Activated CD8-positive, alpha-beta T cell treated with anti-CD3 and anti-CD28 coated beads for 36 hours (primary cell): Measurements from ENCODE around the gene USP36. TPM values are rescaled to one million over a fixed set of nuclear protein-coding genes. Genes with fewer than 3 reads are reported as not detected.

Experiments
- ATAC-seq: fragments of 200-7000 bp; cut with Tn5 transposase; one replicate; pipeline ENCODE4 v1.10.0; 2021; ENCODE audit warnings: mild to moderate bottlenecking, moderate library complexity
- CTCF ChIA-PET: fragments of 350-600 bp; sonication (Branson Sonifier 250); formaldehyde crosslinking; loops from one replicate; lab custom pipeline; 2021; ENCODE audit warnings: antibody characterized with exemption; lab: Charles Lee
- POLR2A ChIA-PET: fragments of 350-600 bp; sonication (Branson Sonifier 250); formaldehyde crosslinking; loops from one replicate; lab custom pipeline; 2021; ENCODE audit warnings: antibody characterized with exemption; lab: Charles Lee
- DNase-seq: peaks from one replicate; pipeline ENCODE4 v3.0.0-alpha.2; 2020
- H3K27ac Mint-ChIP-seq: one replicate; pipeline ENCODE4 v1.8.0; 2021; ENCODE audit warnings: mild to moderate bottlenecking, mixed read lengths
- H3K27me3 Mint-ChIP-seq: one replicate; pipeline ENCODE4 v1.8.0; 2021; ENCODE audit warnings: mixed read lengths
- H3K36me3 Mint-ChIP-seq: one replicate; pipeline ENCODE4 v1.8.0; 2021; ENCODE audit warnings: low read depth, mixed read lengths
- H3K4me1 Mint-ChIP-seq: one replicate; pipeline ENCODE4 v1.8.0; 2021; ENCODE audit warnings: low read depth, mixed read lengths
- H3K4me3 Mint-ChIP-seq: one replicate; pipeline ENCODE4 v1.8.0; 2021; ENCODE audit warnings: mild to moderate bottlenecking, moderate library complexity, mixed read lengths
- H3K9me3 Mint-ChIP-seq: one replicate; pipeline ENCODE4 v1.8.0; 2021; ENCODE audit warnings: mixed read lengths
- intact Hi-C: fragments of 100-400 bp; cut with micrococcal nuclease; formaldehyde crosslinking; loops from one replicate; pipeline ENCODE4 v1.10.0; 2022
- total RNA-seq, 2 experiments: library from RNA; stranded (reverse); gene quantifications; one replicate each; pipeline ENCODE4 v1.2.3, GENCODE V29; 2021
- TF ChIP-seq, protein P1 (sequence below): fragments of 200-600 bp; IDR thresholded peaks from one replicate; pipeline ENCODE4 v1.8.0; 2022; ENCODE audit warnings: antibody characterized with exemption, mild to moderate bottlenecking

The USP36 gene
- total RNA-seq, 2 experiments from 2014 or later = 86.3 to 93.2 TPM

- Mint-ChIP-seq H3K36me3 (peaks cover 82% of the 10 kb centered on the region), H3K27ac (peak overlapping the region; percentile 90), H3K4me1 (peaks cover 58% of the 10 kb centered on the region), H3K27me3 (no peaks in the 10 kb centered on the region), H3K9me3 (no peaks in the 10 kb centered on the region), H3K4me3 (no peak overlapping the region)
- TF ChIP-seq, protein P1, sequence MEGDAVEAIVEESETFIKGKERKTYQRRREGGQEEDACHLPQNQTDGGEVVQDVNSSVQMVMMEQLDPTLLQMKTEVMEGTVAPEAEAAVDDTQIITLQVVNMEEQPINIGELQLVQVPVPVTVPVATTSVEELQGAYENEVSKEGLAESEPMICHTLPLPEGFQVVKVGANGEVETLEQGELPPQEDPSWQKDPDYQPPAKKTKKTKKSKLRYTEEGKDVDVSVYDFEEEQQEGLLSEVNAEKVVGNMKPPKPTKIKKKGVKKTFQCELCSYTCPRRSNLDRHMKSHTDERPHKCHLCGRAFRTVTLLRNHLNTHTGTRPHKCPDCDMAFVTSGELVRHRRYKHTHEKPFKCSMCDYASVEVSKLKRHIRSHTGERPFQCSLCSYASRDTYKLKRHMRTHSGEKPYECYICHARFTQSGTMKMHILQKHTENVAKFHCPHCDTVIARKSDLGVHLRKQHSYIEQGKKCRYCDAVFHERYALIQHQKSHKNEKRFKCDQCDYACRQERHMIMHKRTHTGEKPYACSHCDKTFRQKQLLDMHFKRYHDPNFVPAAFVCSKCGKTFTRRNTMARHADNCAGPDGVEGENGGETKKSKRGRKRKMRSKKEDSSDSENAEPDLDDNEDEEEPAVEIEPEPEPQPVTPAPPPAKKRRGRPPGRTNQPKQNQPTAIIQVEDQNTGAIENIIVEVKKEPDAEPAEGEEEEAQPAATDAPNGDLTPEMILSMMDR = no peak
- DNase-seq = no peak
- POLR2A ChIA-PET = interaction anchor here (0.9 to 4.2 kb wide), 10 partner anchors 9 to 85 kb away, joined by 3 to 18 read pairs (median 6); partner anchors contain the start of gene USP36
- ATAC-seq = no peak
- CTCF ChIA-PET = interaction anchor here (0.8 to 2.1 kb wide), 6 partner anchors 9 to 112 kb away, joined by 3 to 9 read pairs (median 4); no protein-coding TSS in a partner anchor
- intact Hi-C loops = loop anchor here (5.0 kb wide), 1 partner anchor 73 kb away; no protein-coding TSS in a partner anchor
Observed at GRCh38 chr17:78819806-78820792, 20.5 kb downstream of the USP36 start.

DNA sequence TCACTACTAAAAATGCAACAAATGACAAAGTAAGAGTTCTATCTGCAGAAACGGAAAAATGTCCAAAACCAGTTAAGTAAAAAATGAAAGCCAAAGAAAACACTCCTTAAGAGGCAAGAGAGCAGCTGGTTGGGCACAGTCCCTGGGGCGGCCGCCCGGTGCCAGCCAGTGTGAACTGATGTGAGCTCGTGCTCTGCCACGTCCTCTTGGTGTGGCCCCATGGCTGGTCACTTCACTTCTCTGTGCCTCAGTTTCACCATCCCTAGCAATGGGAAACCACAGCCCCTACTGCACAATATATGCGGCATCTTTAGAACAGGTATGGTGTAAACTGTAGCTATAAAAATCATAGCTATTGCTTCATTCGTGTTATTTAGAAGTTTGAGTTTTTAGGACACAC is 21.2 kb downstream of the USP36 start:
- Mint-ChIP-seq H3K9me3 (no peaks in the 10 kb centered on the region), H3K27ac (peak overlapping the region; percentile 90), H3K36me3 (peaks cover 78% of the 10 kb centered on the region), H3K4me1 (peaks cover 56% of the 10 kb centered on the region), H3K27me3 (no peaks in the 10 kb centered on the region), H3K4me3 (peak overlapping the region; percentile 4)
- DNase-seq (no peak), ATAC-seq (no peak)
- TF ChIP-seq, protein P1 = no peak
- intact Hi-C loops = loop anchor here (5.0 kb wide), 1 partner anchor 72 kb away; no protein-coding TSS in a partner anchor
- CTCF ChIA-PET = interaction anchor here (0.8 to 2.1 kb wide), 7 partner anchors 9 to 111 kb away, joined by 3 to 9 read pairs (median 4); no protein-coding TSS in a partner anchor
- POLR2A ChIA-PET = interaction anchor here (1.0 to 4.2 kb wide), 11 partner anchors 9 to 84 kb away, joined by 3 to 18 read pairs (median 4); partner anchors contain the start of gene USP36

DNA sequence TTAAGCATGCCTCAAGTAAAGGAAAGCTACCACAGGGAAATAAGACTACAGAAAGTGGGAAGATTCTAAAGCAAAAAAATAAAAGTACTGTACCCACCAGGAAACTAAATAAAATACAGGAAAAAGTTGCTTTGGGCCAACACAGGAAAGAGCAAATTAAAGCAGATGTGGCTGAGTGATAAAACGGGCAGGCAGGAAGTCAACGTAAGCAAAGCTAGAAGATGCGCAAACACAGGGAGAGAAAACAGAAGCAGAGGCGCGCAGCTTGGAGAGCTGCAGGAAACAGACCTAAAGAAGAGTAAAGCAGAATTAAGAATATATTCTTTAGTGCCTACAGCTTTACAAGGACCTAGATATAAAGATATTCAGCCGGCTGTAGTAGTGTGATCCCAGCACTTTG is 21.7 kb downstream of the USP36 start:
- peak overlapping the region; percentile 90 for H3K27ac Mint-ChIP-seq
- peaks cover 57% of the 10 kb centered on the region for H3K4me1 Mint-ChIP-seq
- TF ChIP-seq, protein P1 = no peak
- ChIA-PET CTCF (interaction anchor here (0.8 to 2.1 kb wide), 7 partner anchors 10 to 110 kb away, joined by 3 to 9 read pairs (median 4); no protein-coding TSS in a partner anchor), POLR2A (interaction anchor here (0.7 to 4.2 kb wide), 10 partner anchors 9 to 84 kb away, joined by 3 to 18 read pairs (median 4); partner anchors contain the start of gene USP36)
- intact Hi-C loops = loop anchor here (5.0 kb wide), 1 partner anchor 72 kb away; no protein-coding TSS in a partner anchor
- peak; percentile 59 for DNase-seq
- no peaks in the 10 kb centered on the region for H3K27me3 Mint-ChIP-seq
- peak; percentile 40 for ATAC-seq
- H3K36me3 Mint-ChIP-seq = peaks cover 79% of the 10 kb centered on the region
- H3K9me3 Mint-ChIP-seq = no peaks in the 10 kb centered on the region
- peak overlapping the region; percentile 4 for H3K4me3 Mint-ChIP-seq

GRCh38 chr17:78818152-78818846 is 22.3 kb downstream of the USP36 start:
- ChIA-PET POLR2A (interaction anchor here (0.7 to 4.2 kb wide), 11 partner anchors 8 to 83 kb away, joined by 3 to 18 read pairs (median 3); partner anchors contain the start of gene USP36), CTCF (interaction anchor here (1.0 to 2.1 kb wide), 5 partner anchors 10 to 110 kb away, joined by 4 to 9 read pairs (median 5); no protein-coding TSS in a partner anchor)
- Mint-ChIP-seq H3K9me3 (no peaks in the 10 kb centered on the region), H3K36me3 (peaks cover 75% of the 10 kb centered on the region), H3K4me1 (peaks cover 57% of the 10 kb centered on the region), H3K27me3 (no peaks in the 10 kb centered on the region), H3K27ac (peak overlapping the region; percentile 90), H3K4me3 (peak overlapping the region; percentile 4)
- intact Hi-C loops = loop anchor here (5.0 kb wide), 1 partner anchor 71 kb away; no protein-coding TSS in a partner anchor
- no peak for ATAC-seq
- no peak for DNase-seq
- TF ChIP-seq, protein P1 = no peak
